Spleen (tissue), 11 donors: Measurements from ENCODE around the gene JMJD1C. TPM values are rescaled to one million over a fixed set of nuclear protein-coding genes. Genes with fewer than 3 reads are reported as not detected.
A peak's percentile ranks its signal among the peaks of the same experiment; 100 is the strongest.
"Not testable (repeated sequence)": the region's sequence is repeated elsewhere in the genome, so short reads cannot be mapped to it uniquely, and the experiment has no call there.

Source experiments
- DNase-seq: peaks from one replicate; pipeline ENCODE4 v3.0.0-alpha.2; 2020
- H3K27ac ChIP-seq, 8 donors: fragments of 200-600 bp; sonication (generic) in 7 of 8; 1 replicate in 4 of 8; 2 replicates in 4 of 8; pipeline versions ENCODE4 v1.5.0 to v1.8.0; 2016 to 2021; ENCODE audit warnings: inconsistent platforms in 4 of 8, mild to moderate bottlenecking in 4 of 8, moderate library complexity in 1 of 8
- H3K27me3 ChIP-seq, 7 donors: fragments of 200-600 bp; sonication (generic) in 6 of 7; replicated peaks in 1 of 7; 1 replicate in 4 of 7; 2 replicates in 3 of 7; pipeline versions ENCODE4 v1.5.0 to v1.8.0; 2016 to 2021; ENCODE audit warnings: inconsistent platforms in 3 of 7, mild to moderate bottlenecking in 1 of 7
- H3K36me3 ChIP-seq, 6 donors: fragments of 200-600 bp; sonication (generic) in 5 of 6; 1 replicate in 4 of 6; 2 replicates in 2 of 6; pipeline versions ENCODE4 v1.5.0 to v1.8.0; 2016 to 2021; ENCODE audit warnings: inconsistent platforms in 2 of 6
- H3K4me1 ChIP-seq, 6 donors: fragments of 200-600 bp; sonication (generic) in 5 of 6; 1 replicate in 3 of 6; 2 replicates in 3 of 6; pipeline versions ENCODE4 v1.5.0 to v1.8.0; 2016 to 2021; ENCODE audit warnings: inconsistent platforms in 3 of 6
- H3K4me3 ChIP-seq, 8 donors: fragments of 200-600 bp; sonication (generic) in 7 of 8; 1 replicate in 4 of 8; 2 replicates in 4 of 8; pipeline versions ENCODE4 v1.5.0 to v1.8.0; 2016 to 2021; ENCODE audit warnings: inconsistent platforms in 4 of 8, mild to moderate bottlenecking in 4 of 8, moderate library complexity in 2 of 8
- H3K9me3 ChIP-seq, 8 donors: fragments of 200-600 bp; sonication (generic) in 7 of 8; 1 replicate in 4 of 8; 2 replicates in 4 of 8; pipeline versions ENCODE4 v1.5.0 to v1.8.0; 2016 to 2021; ENCODE audit warnings: inconsistent platforms in 4 of 8
- POLR2A ChIP-seq, 3 donors: fragments of 450-650 bp; IDR thresholded peaks; one replicate each; pipeline ENCODE4 v1.5.1; 2017; ENCODE audit warnings: antibody characterized with exemption in 3 of 3, mild to moderate bottlenecking in 1 of 3
- POLR2AphosphoS5 ChIP-seq, 3 donors: sonication (generic); formaldehyde crosslinking; IDR thresholded peaks; one replicate each; pipeline ENCODE4 v1.5.1; 2017; ENCODE audit warnings: antibody characterized with exemption in 3 of 3
- WGBS, 5 donors: extraction: QIAGEN DNeasy Blood & Tissue Kit in 3 of 5; methylation state at CpG; one replicate each; pipeline versions ENCODE4 v1.1.5 to v1.1.7; 2013 to 2018; 5-methylcytosine and 5-hydroxymethylcytosine counted together
- intact Hi-C: fragments of 100-400 bp; cut with DNase I; formaldehyde crosslinking; loops from one replicate; pipeline ENCODE4 v1.15.0; 2023; ENCODE audit warnings: low total_unique reads
- polyA plus RNA-seq, 3 donors: library from polyadenylated mRNA; stranded (reverse); fragments of 200-250 nt; gene quantifications; one replicate each; pipeline ENCODE4 v1.2.1, GENCODE V29; 2013
- total RNA-seq, 7 donors: library from RNA; depleted of rRNA in 3 of 7; stranded (reverse); fragments of >200 nt in 3 of 7; fragmentation: NEBNext Ultra II Directional in 4 of 7; extraction: Animal tissue kit (Norgen Biotek cat#: 25700) in 4 of 7; gene quantifications; one replicate each; pipeline versions ENCODE4 v1.1.0 to v1.2.1, GENCODE V29; 2016 to 2021
- TF ChIP-seq, protein P1 (sequence below), 11 experiments: fragments of 200-600 bp in 7 of 11; fragments of 450-650 bp in 4 of 11; sonication (generic) in 4 of 11; IDR thresholded peaks in 8 of 11; conservative IDR thresholded peaks in 3 of 11; 1 replicate in 7 of 11; 2 replicates in 4 of 11; pipeline versions ENCODE4 v1.4.0 to v1.8.0; 2016 to 2021; ENCODE audit warnings: antibody characterized with exemption in 11 of 11, inconsistent platforms in 4 of 11, mild to moderate bottlenecking in 1 of 11
- donor health status: healthy with polysubstance abuse.
- donor health status: DM: no; HTN: no; CAD: no; lungs with moderate emphysema.
- donor health status: DM: no; HTN: no; CAD: no.
- donor health status: Bipolar disorder and iron deficiency.
- donor health status: healthy.
- donor health status: DM: no; HTN: no; CAD: no.
- donor health status: DM: yes; HTN: yes; CAD: no.

JMJD1C gene
- total and polyA plus RNA-seq, 10 donors, result 54.3 to 272 (median 137) TPM

DNA sequence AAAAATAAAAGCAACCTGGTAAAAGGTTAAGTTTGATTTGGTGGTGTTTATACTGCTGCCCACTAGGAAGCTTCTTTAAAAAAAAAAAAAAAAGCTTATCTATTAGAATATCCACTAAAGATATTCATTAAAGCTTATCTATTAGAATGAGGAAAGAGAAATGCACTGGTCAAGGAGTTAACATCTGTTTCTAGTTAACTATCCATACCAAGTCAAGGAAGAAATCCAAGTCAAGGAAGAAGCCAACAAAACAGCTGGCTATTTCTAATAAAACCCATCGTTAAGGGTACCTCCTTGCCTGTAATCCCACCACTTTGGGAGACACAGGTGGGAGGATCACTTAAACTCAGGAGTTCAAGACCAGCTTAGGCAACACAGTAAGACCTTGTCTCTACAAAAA, 82.6 kb downstream of the JMJD1C start:
- 52 to 100% (median 89%) methylated on average over 1 of the region's 1 CpG for WGBS, 5 donors
- H3K27ac ChIP-seq, result no peak overlapping the region
- peaks cover 0 to 46% (median 18%) of the 10 kb centered on the region in 6 donors for H3K4me1 ChIP-seq
- TF ChIP-seq, protein P1, sequence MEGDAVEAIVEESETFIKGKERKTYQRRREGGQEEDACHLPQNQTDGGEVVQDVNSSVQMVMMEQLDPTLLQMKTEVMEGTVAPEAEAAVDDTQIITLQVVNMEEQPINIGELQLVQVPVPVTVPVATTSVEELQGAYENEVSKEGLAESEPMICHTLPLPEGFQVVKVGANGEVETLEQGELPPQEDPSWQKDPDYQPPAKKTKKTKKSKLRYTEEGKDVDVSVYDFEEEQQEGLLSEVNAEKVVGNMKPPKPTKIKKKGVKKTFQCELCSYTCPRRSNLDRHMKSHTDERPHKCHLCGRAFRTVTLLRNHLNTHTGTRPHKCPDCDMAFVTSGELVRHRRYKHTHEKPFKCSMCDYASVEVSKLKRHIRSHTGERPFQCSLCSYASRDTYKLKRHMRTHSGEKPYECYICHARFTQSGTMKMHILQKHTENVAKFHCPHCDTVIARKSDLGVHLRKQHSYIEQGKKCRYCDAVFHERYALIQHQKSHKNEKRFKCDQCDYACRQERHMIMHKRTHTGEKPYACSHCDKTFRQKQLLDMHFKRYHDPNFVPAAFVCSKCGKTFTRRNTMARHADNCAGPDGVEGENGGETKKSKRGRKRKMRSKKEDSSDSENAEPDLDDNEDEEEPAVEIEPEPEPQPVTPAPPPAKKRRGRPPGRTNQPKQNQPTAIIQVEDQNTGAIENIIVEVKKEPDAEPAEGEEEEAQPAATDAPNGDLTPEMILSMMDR (IDR thresholded peaks at IDR 0.05 in 8 of 11, conservative IDR thresholded peaks at IDR 0.05 in 3 of 11), result no peak
- TF ChIP-seq POLR2A (IDR thresholded peaks at IDR 0.05), result no peak
- H3K9me3 ChIP-seq, result no peaks in the 10 kb centered on the region
- H3K4me3 ChIP-seq, result no peak overlapping the region
- H3K36me3 ChIP-seq, result peaks cover 0 to 5% (median 0%) of the 10 kb centered on the region in 6 donors
- no peak for DNase-seq
- H3K27me3 ChIP-seq, result no peaks in the 10 kb centered on the region
- intact Hi-C loops, result no loop called here

DNA sequence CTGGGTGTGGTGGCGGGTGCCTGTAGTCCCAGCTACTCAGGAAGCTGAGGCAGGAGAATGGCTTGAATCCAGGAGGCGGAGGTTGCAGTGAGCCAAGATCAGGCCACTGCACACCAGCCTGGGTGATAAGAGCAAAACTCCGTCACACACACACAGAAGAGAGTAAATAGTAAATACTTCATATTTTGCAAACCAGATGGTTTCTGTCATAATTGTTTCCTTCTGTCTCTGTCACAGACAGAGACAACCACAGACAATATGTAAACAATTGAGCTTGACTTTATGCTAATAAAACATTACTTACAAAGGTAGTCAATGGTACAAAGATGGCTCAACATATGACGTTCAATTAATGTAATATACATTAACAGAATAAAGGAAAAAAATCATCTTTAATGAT, 83.7 kb downstream of the JMJD1C start:
- DNase-seq, result no peak
- TF ChIP-seq POLR2A (IDR thresholded peaks at IDR 0.05), result no peak
- TF ChIP-seq, protein P1 (IDR thresholded peaks at IDR 0.05 in 8 of 11, conservative IDR thresholded peaks at IDR 0.05 in 3 of 11), result no peak
- no peak for TF ChIP-seq POLR2AphosphoS5 (IDR thresholded peaks at IDR 0.05)
- intact Hi-C loops, result no loop called here
- Histone ChIP-seq H3K4me3 (no peak overlapping the region), H3K9me3 (no peaks in the 10 kb centered on the region), H3K27me3 (no peaks in the 10 kb centered on the region), H3K4me1 (peaks cover 0 to 45% (median 17%) of the 10 kb centered on the region in 6 donors), H3K27ac (no peak overlapping the region), H3K36me3 (peaks cover 0 to 5% (median 0%) of the 10 kb centered on the region in 6 donors)
- WGBS, 5 donors, result 85 to 94% (median 87%) methylated on average over 4 of the region's 4 CpGs

DNA sequence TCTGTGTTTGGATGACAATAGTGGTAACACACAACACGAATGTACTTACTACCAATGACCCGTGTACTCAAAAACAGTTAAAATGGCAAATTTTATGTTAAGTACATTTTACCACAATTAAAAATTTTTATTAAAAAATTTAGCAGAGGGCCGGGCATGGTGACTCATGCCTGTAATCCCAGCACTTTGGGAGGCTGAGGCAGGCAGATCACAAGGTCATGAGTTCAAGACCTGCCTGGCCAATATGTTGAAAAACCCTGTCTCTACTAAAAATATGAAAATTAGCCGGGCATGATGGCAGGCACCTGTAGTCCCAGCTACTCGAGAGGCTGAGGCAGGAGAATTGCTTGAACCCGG, 88.5 kb downstream of the JMJD1C start:
- H3K36me3 ChIP-seq, H3K9me3 ChIP-seq, H3K27me3 ChIP-seq, intact Hi-C loops, DNase-seq: not testable (repeated sequence)
- Histone ChIP-seq H3K4me1 (peaks cover 0 to 48% (median 33%) of the 10 kb centered on the region in 6 donors), H3K27ac (peak overlapping the region in 6 of 8 donors; percentile 22 to 78 (median 64)), H3K4me3 (peak overlapping the region in 2 of 8 donors; percentile 4 to 42)
- WGBS, 5 donors, result 71 to 85% (median 77%) methylated on average over 6 of the region's 6 CpGs

DNA sequence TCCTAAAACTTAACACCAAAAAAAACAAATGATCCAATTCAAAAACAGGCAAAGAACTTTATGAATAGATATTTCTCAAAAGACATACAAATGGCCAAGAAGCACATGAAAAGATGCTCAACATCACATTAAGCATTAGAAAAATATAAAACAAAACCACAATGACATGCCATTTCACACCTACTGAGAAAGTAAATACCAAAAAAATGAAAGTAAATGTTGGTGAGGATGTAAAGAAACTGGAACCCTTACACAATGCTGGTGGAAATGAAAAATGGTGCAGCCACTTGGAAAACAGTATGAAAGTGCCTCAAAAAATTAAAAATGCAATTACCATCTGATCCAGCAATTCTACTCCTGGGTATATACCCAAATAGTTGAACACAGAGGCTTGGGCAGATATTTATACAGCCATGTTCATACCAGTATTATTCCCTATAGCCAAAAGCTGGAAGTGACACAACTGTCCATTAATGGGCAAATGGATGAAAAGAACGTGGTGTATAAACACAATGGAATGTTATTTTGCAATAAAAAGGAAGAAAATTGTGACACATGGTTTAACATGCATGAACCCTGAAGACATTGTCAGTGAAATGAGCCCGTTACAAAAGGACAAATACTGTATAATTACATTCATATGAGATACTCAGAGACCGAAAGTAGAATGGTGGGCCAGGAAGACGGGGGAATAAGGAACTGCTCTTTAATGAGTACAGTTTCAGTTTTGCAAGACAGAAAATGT, 89.0 kb downstream of the JMJD1C start:
- no peaks in the 10 kb centered on the region for H3K9me3 ChIP-seq
- 49 to 53% (median 50%) methylated on average over 4 of the region's 4 CpGs for WGBS, 5 donors
- no peaks in the 10 kb centered on the region for H3K27me3 ChIP-seq
- TF ChIP-seq, protein P1 (IDR thresholded peaks at IDR 0.05 in 8 of 11, conservative IDR thresholded peaks at IDR 0.05 in 3 of 11), result no peak
- no peak for TF ChIP-seq POLR2AphosphoS5 (IDR thresholded peaks at IDR 0.05)
- H3K4me3 ChIP-seq, result peak overlapping the region in 2 of 8 donors; percentile 4 to 42
- H3K4me1 ChIP-seq, result peaks cover 0 to 48% (median 33%) of the 10 kb centered on the region in 6 donors
- intact Hi-C loops, result no loop called here
- H3K36me3 ChIP-seq, result peaks cover 0 to 5% (median 0%) of the 10 kb centered on the region in 6 donors
- DNase-seq, result no peak
- peak overlapping the region in 6 of 8 donors; percentile 22 to 78 (median 64) for H3K27ac ChIP-seq
